ENCODE measurements around the gene ERBB4. TPM values are rescaled to one million over a fixed set of nuclear protein-coding genes. Genes with fewer than 3 reads are reported as not detected.

Gene ERBB4
- polyA plus RNA-seq, 2 of the 4 experiments (the other 2 are of a cell fraction), result not detected

GRCh38 chr2:212033888-212034287 is 504.7 kb downstream of the ERBB4 start:
- ChIA-PET POLR2A (no interaction called here), CTCF (no interaction called here)
- no peak overlapping the region for H3K27ac ChIP-seq
- no peaks in the 10 kb centered on the region for H3K4me1 ChIP-seq
- no peak for ATAC-seq
- no peak overlapping the region for H3K4me3 ChIP-seq
- TF ChIP-seq PHF8 (IDR thresholded peaks at IDR 0.05; ENCODE audit: borderline replicate concordance, low read depth) (no peak), SREBF2 (IDR thresholded peaks at IDR 0.05) (no peak), POLR2A (IDR thresholded peaks at IDR 0.05; ENCODE audit: low read length) (no peak), CHD4 (IDR thresholded peaks at IDR 0.05; ENCODE audit: borderline replicate concordance) (no peak)
- H3K9me3 ChIP-seq, result no peaks in the 10 kb centered on the region
- no peak for DNase-seq (ENCODE audit: low read depth in 1 of 2, low spot score in 1 of 2)
- no peak overlapping the region for H3K4me2 ChIP-seq
- FAIRE-seq, result no peak

- H3K4me3 ChIP-seq, result no peak overlapping the region
- TF ChIP-seq MAFK (IDR thresholded peaks at IDR 0.05; ENCODE audit: partially characterized antibody) (no peak), KDM1A (IDR thresholded peaks at IDR 0.05; ENCODE audit: low read depth) (no peak), TP53 (CRISPR knock-in tag; IDR thresholded peaks at IDR 0.05) (no peak)
- no peaks in the 10 kb centered on the region for H3K9me3 ChIP-seq
- no peak overlapping the region for H3K4me2 ChIP-seq
- DNase-seq (ENCODE audit: low read depth in 1 of 2, low spot score in 1 of 2) (no peak), FAIRE-seq (no peak), ATAC-seq (no peak)
- no peaks in the 10 kb centered on the region for H3K4me1 ChIP-seq
- 20% methylated on average over 1 of the region's 1 CpG for WGBS (ENCODE audit: missing lambda C conversion rate)
- CTCF ChIA-PET, result no interaction called here
- H3K27ac ChIP-seq, result no peak overlapping the region
- POLR2A ChIA-PET, result no interaction called here
These were observed 505.9 kb downstream of the ERBB4 start for GRCh38 chr2:212032536-212033219.

- no peaks in the 10 kb centered on the region for H3K4me1 ChIP-seq
- no peak overlapping the region for H3K4me3 ChIP-seq
- POLR2A ChIA-PET, result no interaction called here
- WGBS (ENCODE audit: missing lambda C conversion rate), result 66% methylated on average over 1 of the region's 1 CpG
- CTCF ChIA-PET, result no interaction called here
- no peak overlapping the region for H3K4me2 ChIP-seq
- no peak overlapping the region for H3K27ac ChIP-seq
- H3K9me3 ChIP-seq, result no peaks in the 10 kb centered on the region
- ATAC-seq, result no peak
- FAIRE-seq, result no peak
- TF ChIP-seq POLR2AphosphoS2 (conservative IDR thresholded peaks at IDR 0.05; ENCODE audit: low read length), result no peak
- no peak for TF ChIP-seq CEBPB (IDR thresholded peaks at IDR 0.05)
- no peak for TF ChIP-seq HES2 (IDR thresholded peaks at IDR 0.05)
- TF ChIP-seq CTCF (IDR thresholded peaks at IDR 0.05), result no peak
- TF ChIP-seq CBX2 (IDR thresholded peaks at IDR 0.05; ENCODE audit: borderline replicate concordance, low read depth), result no peak
- TF ChIP-seq KDM5A (IDR thresholded peaks at IDR 0.05), result no peak
- no peak for TF ChIP-seq ZSCAN20 (CRISPR knock-in tag; IDR thresholded peaks at IDR 0.05)
- TF ChIP-seq PBX3 (IDR thresholded peaks at IDR 0.05), result no peak
- TF ChIP-seq HOXB13 (CRISPR knock-in tag; IDR thresholded peaks at IDR 0.05; ENCODE audit: low read depth), result no peak
- no peak for TF ChIP-seq CHD2 (IDR thresholded peaks at IDR 0.05; ENCODE audit: low read length, partially characterized antibody)
- TF ChIP-seq CHD4 (IDR thresholded peaks at IDR 0.05; ENCODE audit: borderline replicate concordance), result no peak
- TF ChIP-seq SREBF2 (IDR thresholded peaks at IDR 0.05), result no peak
- TF ChIP-seq EP300 (IDR thresholded peaks at IDR 0.05), result no peak
- DNase-seq (ENCODE audit: low read depth in 1 of 2, low spot score in 1 of 2), result no peak
These were observed 506.6 kb downstream of the ERBB4 start for GRCh38 chr2:212032032-212032431.

GRCh38 chr2:212030709-212031108 is 507.9 kb downstream of the ERBB4 start:
- ChIA-PET CTCF (no interaction called here), POLR2A (no interaction called here)
- no peak for DNase-seq (ENCODE audit: low read depth in 1 of 2, low spot score in 1 of 2)
- Histone ChIP-seq H3K27ac (no peak overlapping the region), H3K4me3 (no peak overlapping the region), H3K9me3 (no peaks in the 10 kb centered on the region), H3K4me2 (no peak overlapping the region), H3K4me1 (no peaks in the 10 kb centered on the region)
- no peak for ATAC-seq
- WGBS (ENCODE audit: missing lambda C conversion rate), result 36% methylated on average over 4 of the region's 4 CpGs
- TF ChIP-seq FOSB (CRISPR knock-in tag; IDR thresholded peaks at IDR 0.05) (no peak), CTCF (IDR thresholded peaks at IDR 0.05) (no peak), KDM1A (IDR thresholded peaks at IDR 0.05; ENCODE audit: low read depth) (no peak), ZSCAN20 (CRISPR knock-in tag; IDR thresholded peaks at IDR 0.05) (no peak)
- FAIRE-seq, result no peak
